NCI-H2029 treated with DMSO at 0.1 percent for 48 hours (cell line): Measurements from ENCODE around the gene RPTOR.

Experiments
- DNase-seq: peaks from one replicate; lab custom pipeline; 2025; lab: John Stamatoyannopoulos, UW

Gene RPTOR

GRCh38 chr17:80667462-80668277 lies 123.0 kb downstream of the RPTOR start:
- DNase-seq = no peak

GRCh38 chr17:80668375-80669148 lies 123.9 kb downstream of the RPTOR start:
- DNase-seq = no peak

- DNase-seq = peak; percentile 23
Measured at GRCh38 chr17:80671039-80671824, 126.6 kb downstream of the RPTOR start.

GRCh38 chr17:80671825-80672110 lies 127.1 kb downstream of the RPTOR start:
- no peak for DNase-seq

- no peak for DNase-seq
Measured at GRCh38 chr17:80673152-80673920, 128.7 kb downstream of the RPTOR start.

GRCh38 chr17:80675438-80676095 lies 130.9 kb downstream of the RPTOR start:
- no peak for DNase-seq

GRCh38 chr17:80676096-80676466 lies 131.4 kb downstream of the RPTOR start:
- no peak for DNase-seq

GRCh38 chr17:80676564-80676963 lies 131.9 kb downstream of the RPTOR start:
- DNase-seq = no peak

- no peak for DNase-seq
Measured at GRCh38 chr17:80677214-80677756, 132.6 kb downstream of the RPTOR start.

GRCh38 chr17:80679816-80680215 lies 135.2 kb downstream of the RPTOR start:
- DNase-seq = no peak

- no peak for DNase-seq
Measured at GRCh38 chr17:80681215-80681614, 136.6 kb downstream of the RPTOR start.

GRCh38 chr17:80682372-80682771 lies 137.7 kb downstream of the RPTOR start:
- no peak for DNase-seq

GRCh38 chr17:80683625-80684104 lies 139.0 kb downstream of the RPTOR start:
- no peak for DNase-seq

- no peak for DNase-seq
Measured at GRCh38 chr17:80687839-80688238, 143.2 kb downstream of the RPTOR start.

- DNase-seq = no peak
Measured at GRCh38 chr17:80689129-80689619, 144.5 kb downstream of the RPTOR start.

GRCh38 chr17:80691784-80692183 lies 147.1 kb downstream of the RPTOR start:
- DNase-seq = no peak

- DNase-seq = no peak
Measured at GRCh38 chr17:80692931-80693467, 148.4 kb downstream of the RPTOR start.

GRCh38 chr17:80693511-80693910 lies 148.9 kb downstream of the RPTOR start:
- DNase-seq = no peak

GRCh38 chr17:80694085-80694991 lies 149.7 kb downstream of the RPTOR start:
- no peak for DNase-seq
